ENCODE data around the gene USH2A.

DNA sequence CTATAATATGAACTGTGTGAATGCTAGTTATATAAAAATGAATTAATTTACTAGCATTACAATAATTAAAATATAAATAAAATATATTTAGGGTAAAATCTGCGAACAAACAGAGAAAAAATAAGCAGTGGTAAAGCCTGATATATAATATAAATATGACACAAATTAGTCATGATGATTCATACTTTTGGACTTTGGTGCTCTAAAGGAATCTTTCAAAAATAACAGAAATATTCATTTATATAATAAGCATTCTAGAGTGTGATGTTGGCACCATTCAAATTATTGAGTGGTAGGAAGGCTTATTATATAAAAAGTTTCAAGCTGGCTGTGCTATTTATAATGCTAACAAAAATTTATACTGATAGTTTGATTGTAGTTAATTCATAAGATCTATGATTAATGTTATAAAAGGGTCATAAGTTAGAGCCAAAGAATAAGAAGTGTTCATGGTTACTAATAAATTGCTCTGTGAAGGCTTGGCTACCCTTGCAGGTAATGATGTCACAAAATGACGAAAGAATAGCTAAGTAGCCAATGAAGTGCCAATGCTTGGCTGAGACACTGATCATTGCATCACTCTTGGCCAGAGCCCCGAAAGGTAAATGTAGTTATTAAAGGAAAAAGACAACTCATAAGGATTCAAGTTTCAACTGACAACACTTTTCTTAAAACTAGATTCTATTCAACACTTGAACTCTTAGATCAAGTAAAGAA, 108.7 kb downstream of the USH2A start:
- TF ChIP-seq POLR2A (IDR thresholded peaks at IDR 0.05; ENCODE audit: low read length) (no peak), GATA1 (IDR thresholded peaks at IDR 0.05; ENCODE audit: low read depth, low read length) (no peak)
